Lower leg skin (tissue), 3 donors: ENCODE results near the gene TRPC4AP.

Source experiments
- POLR2A ChIP-seq, 2 donors: fragments of 450-650 bp; IDR thresholded peaks; one replicate each; pipeline ENCODE4 v1.6.1; 2016 to 2017; ENCODE audit warnings: antibody characterized with exemption in 2 of 2, mild to moderate bottlenecking in 1 of 2, moderate library complexity in 1 of 2
- TF ChIP-seq, protein P1 (sequence below), 3 donors: fragments of 450-650 bp; IDR thresholded peaks; one replicate each; pipeline ENCODE4 v1.5.1; 2016; ENCODE audit warnings: antibody characterized with exemption in 3 of 3, mild to moderate bottlenecking in 3 of 3, moderate library complexity in 2 of 3

DNA sequence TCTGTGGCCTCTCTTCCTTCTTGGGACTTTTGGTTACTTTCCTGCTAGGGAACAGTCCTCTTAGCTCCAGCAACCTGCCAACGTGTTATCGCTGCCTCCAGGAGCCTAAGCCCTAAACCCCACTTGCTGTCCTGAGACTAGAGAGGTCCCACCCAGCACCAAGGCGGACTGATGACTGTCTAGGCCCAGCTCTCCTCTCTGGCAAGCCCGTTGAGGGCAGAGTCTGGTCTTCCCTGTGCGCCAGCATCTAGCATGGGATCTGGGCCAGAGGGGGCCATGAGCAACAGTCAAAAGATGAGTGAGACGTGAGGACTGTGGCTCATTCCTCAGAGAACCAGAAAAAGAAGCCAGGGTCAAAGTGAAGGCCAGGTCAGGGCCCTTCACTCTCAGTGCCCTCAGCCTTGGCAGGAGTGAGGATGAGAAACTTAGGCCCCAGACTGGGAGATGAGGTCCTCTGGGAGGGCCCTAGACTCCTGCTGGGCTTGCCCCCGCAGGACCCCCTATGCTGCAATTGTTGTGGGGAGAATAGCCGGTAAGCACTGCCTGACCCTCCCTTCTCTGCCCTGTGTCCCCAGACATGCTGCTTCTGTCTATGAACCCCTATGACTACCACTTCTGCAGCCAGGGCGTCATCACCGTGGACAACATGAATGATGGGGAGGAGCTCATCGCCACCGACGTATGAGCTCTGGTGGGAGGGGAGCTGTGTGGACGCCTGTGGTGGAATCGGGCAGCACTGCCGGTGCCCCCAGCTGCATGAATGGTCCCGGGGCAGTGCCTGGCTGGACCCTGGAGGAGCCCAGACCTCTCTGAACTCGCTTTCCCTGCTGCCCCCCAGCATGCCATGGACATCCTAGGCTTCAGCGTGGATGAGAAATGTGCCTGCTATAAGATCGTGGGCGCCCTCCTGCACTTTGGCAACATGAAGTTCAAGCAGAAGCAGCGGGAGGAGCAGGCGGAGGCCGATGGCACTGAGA is 106.0 kb downstream of the TRPC4AP start:
- TF ChIP-seq, protein P1, sequence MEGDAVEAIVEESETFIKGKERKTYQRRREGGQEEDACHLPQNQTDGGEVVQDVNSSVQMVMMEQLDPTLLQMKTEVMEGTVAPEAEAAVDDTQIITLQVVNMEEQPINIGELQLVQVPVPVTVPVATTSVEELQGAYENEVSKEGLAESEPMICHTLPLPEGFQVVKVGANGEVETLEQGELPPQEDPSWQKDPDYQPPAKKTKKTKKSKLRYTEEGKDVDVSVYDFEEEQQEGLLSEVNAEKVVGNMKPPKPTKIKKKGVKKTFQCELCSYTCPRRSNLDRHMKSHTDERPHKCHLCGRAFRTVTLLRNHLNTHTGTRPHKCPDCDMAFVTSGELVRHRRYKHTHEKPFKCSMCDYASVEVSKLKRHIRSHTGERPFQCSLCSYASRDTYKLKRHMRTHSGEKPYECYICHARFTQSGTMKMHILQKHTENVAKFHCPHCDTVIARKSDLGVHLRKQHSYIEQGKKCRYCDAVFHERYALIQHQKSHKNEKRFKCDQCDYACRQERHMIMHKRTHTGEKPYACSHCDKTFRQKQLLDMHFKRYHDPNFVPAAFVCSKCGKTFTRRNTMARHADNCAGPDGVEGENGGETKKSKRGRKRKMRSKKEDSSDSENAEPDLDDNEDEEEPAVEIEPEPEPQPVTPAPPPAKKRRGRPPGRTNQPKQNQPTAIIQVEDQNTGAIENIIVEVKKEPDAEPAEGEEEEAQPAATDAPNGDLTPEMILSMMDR (IDR thresholded peaks at IDR 0.05): no peak
- no peak for TF ChIP-seq POLR2A (IDR thresholded peaks at IDR 0.05)
